Neural cell (in vitro differentiated cells): ENCODE data around the gene DEGS2. TPM values are rescaled to one million over a fixed set of nuclear protein-coding genes. Genes with fewer than 3 reads are reported as not detected.

Experiments
- H2AFZ ChIP-seq: fragments of 200-600, 300-800 bp; sonication (generic), shearing (Covaris generic); 2 replicates; pipeline ENCODE4 v1.6.0; 2014; ENCODE audit warnings: low read depth, mild to moderate bottlenecking, antibody characterized with exemption, low read length, moderate library complexity
- H3F3A ChIP-seq: fragments of 200-600 bp; shearing (Covaris generic); 2 replicates; pipeline ENCODE4 v1.6.1; 2016; ENCODE audit warnings: mild to moderate bottlenecking, moderate library complexity, mixed read lengths, antibody characterized with exemption, low read length; ENCODE audit not compliant: insufficient read depth, poor library complexity, severe bottlenecking
- H3K27ac ChIP-seq: fragments of 200-600, 300-800 bp; sonication (generic), shearing (Covaris generic); 2 replicates; pipeline ENCODE4 v1.5.1; 2014; ENCODE audit warnings: mild to moderate bottlenecking, low read length, moderate library complexity
- H3K27me3 ChIP-seq: fragments of 300-800, 200-600 bp; sonication (generic), shearing (Covaris generic); 2 replicates; pipeline ENCODE4 v1.6.0; 2014; ENCODE audit warnings: mild to moderate bottlenecking, low read depth, low read length, moderate library complexity; ENCODE audit not compliant: insufficient read depth
- H3K36me3 ChIP-seq: fragments of 300-800, 200-600 bp; sonication (generic), shearing (Covaris generic); 2 replicates; pipeline ENCODE4 v1.5.1; 2014; ENCODE audit warnings: mild to moderate bottlenecking, antibody characterized with exemption, low read length, moderate library complexity; ENCODE audit not compliant: insufficient read depth
- H3K4me2 ChIP-seq: fragments of 300-800, 200-600 bp; sonication (generic), shearing (Covaris generic); 2 replicates; pipeline ENCODE4 v1.6.0; 2014; ENCODE audit warnings: mild to moderate bottlenecking, low read length
- H3K4me3 ChIP-seq: fragments of 300-800, 200-600 bp; sonication (generic), shearing (Covaris generic); 2 replicates; pipeline ENCODE4 v1.5.1; 2014; ENCODE audit warnings: mild to moderate bottlenecking, low read length, moderate library complexity
- H3K79me2 ChIP-seq: fragments of 200-600 bp; shearing (Covaris generic); replicated peaks from 2 replicates; pipeline ENCODE4 v1.6.0; 2014; ENCODE audit warnings: mild to moderate bottlenecking, low read length, moderate library complexity; ENCODE audit not compliant: insufficient read depth
- H3K9ac ChIP-seq: fragments of 300-800, 200-600 bp; sonication (generic), shearing (Covaris generic); 2 replicates; pipeline ENCODE4 v1.6.1; 2016; ENCODE audit warnings: mild to moderate bottlenecking, low read length, mixed read lengths
- H3K9me2 ChIP-seq: fragments of 200-600 bp; shearing (Covaris generic); 2 replicates; pipeline ENCODE4 v1.6.1; 2016; ENCODE audit warnings: mild to moderate bottlenecking, low read length, mixed read lengths; ENCODE audit not compliant: insufficient read depth
- H3K9me3 ChIP-seq: fragments of 200-600, 300-800 bp; sonication (generic), shearing (Covaris generic); 2 replicates; pipeline ENCODE4 v1.6.1; 2016; ENCODE audit warnings: mild to moderate bottlenecking, mixed run types, low read length, moderate library complexity, mixed read lengths
- H4K20me1 ChIP-seq: fragments of 200-600 bp; shearing (Covaris generic); 2 replicates; pipeline ENCODE4 v1.6.1; 2016; ENCODE audit warnings: mild to moderate bottlenecking, mixed run types; ENCODE audit not compliant: insufficient read depth
- EP300 ChIP-seq: fragments of 450-650 bp; conservative IDR thresholded peaks from 2 replicates; pipeline ENCODE4 v1.6.1; 2014; ENCODE audit warnings: antibody characterized with exemption, mild to moderate bottlenecking, moderate library complexity; ENCODE audit not compliant: poor library complexity, severe bottlenecking
- EZH2 ChIP-seq: fragments of 200-600, 300-800 bp; shearing (Covaris generic), sonication (generic); IDR thresholded peaks from 2 replicates; pipeline ENCODE4 v1.6.1; 2014; ENCODE audit warnings: antibody characterized with exemption, low read length, borderline replicate concordance, mild to moderate bottlenecking; ENCODE audit not compliant: insufficient read depth, poor library complexity, severe bottlenecking
- MXI1 ChIP-seq: fragments of 450-650 bp; conservative IDR thresholded peaks from 2 replicates; pipeline ENCODE4 v1.6.1; 2014; ENCODE audit warnings: antibody characterized with exemption, mild to moderate bottlenecking; ENCODE audit not compliant: poor library complexity, severe bottlenecking
- POLR2AphosphoS5 ChIP-seq: IDR thresholded peaks from 2 replicates; pipeline ENCODE4 v1.6.1; 2012
- RAD21 ChIP-seq: fragments of 450-650 bp; conservative IDR thresholded peaks from 2 replicates; pipeline ENCODE4 v1.6.1; 2014; ENCODE audit warnings: antibody characterized with exemption, mild to moderate bottlenecking, moderate library complexity
- REST ChIP-seq: IDR thresholded peaks from 2 replicates; pipeline ENCODE4 v1.6.1; 2012; ENCODE audit warnings: borderline replicate concordance
- SMC3 ChIP-seq: fragments of 450-650 bp; conservative IDR thresholded peaks from 2 replicates; pipeline ENCODE4 v1.6.1; 2014; ENCODE audit warnings: antibody characterized with exemption, mild to moderate bottlenecking, moderate library complexity; ENCODE audit not compliant: poor library complexity
- TAF1 ChIP-seq: IDR thresholded peaks from 2 replicates; pipeline ENCODE4 v1.6.1; 2012; ENCODE audit warnings: low read depth
- polyA plus RNA-seq: library from polyadenylated mRNA; depleted of rRNA; stranded (reverse); fragments of >200 nt; gene quantifications from 2 replicates; pipeline ENCODE4 v1.2.3, GENCODE V29; 2014
- TF ChIP-seq, protein P1 (sequence below): fragments of 450-650 bp; IDR thresholded peaks from 2 replicates; pipeline ENCODE4 v1.5.1; 2014; ENCODE audit warnings: antibody characterized with exemption, mild to moderate bottlenecking, moderate library complexity; ENCODE audit not compliant: poor library complexity, severe bottlenecking

Gene DEGS2
- polyA plus RNA-seq, 1 donor from 2014 or later: 0.37 TPM

GRCh38 chr14:100191584-100192249 lies 32.3 kb upstream of the DEGS2 start:
- Histone ChIP-seq H3K9me3 (no peaks in the 10 kb centered on the region), H3K27me3 (no peaks in the 10 kb centered on the region), H3K4me3 (no peak overlapping the region), H4K20me1 (no peaks in the 10 kb centered on the region), H3K4me2 (no peak overlapping the region), H3F3A (no peaks in the 10 kb centered on the region), H3K27ac (no peak overlapping the region), H3K79me2 (no peaks in the 10 kb centered on the region), H2AFZ (no peak overlapping the region), H3K9ac (no peak overlapping the region), H3K36me3 (no peaks in the 10 kb centered on the region), H3K9me2 (no peaks in the 10 kb centered on the region)
- TF ChIP-seq REST (no peak), MXI1 (no peak), EP300 (no peak), RAD21 (no peak), EZH2 (no peak), POLR2AphosphoS5 (no peak), TAF1 (no peak), SMC3 (no peak)
- TF ChIP-seq, protein P1, sequence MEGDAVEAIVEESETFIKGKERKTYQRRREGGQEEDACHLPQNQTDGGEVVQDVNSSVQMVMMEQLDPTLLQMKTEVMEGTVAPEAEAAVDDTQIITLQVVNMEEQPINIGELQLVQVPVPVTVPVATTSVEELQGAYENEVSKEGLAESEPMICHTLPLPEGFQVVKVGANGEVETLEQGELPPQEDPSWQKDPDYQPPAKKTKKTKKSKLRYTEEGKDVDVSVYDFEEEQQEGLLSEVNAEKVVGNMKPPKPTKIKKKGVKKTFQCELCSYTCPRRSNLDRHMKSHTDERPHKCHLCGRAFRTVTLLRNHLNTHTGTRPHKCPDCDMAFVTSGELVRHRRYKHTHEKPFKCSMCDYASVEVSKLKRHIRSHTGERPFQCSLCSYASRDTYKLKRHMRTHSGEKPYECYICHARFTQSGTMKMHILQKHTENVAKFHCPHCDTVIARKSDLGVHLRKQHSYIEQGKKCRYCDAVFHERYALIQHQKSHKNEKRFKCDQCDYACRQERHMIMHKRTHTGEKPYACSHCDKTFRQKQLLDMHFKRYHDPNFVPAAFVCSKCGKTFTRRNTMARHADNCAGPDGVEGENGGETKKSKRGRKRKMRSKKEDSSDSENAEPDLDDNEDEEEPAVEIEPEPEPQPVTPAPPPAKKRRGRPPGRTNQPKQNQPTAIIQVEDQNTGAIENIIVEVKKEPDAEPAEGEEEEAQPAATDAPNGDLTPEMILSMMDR: no peak

- H3K27ac ChIP-seq: no peak overlapping the region
- H3F3A ChIP-seq: no peaks in the 10 kb centered on the region
- no peaks in the 10 kb centered on the region for H3K9me3 ChIP-seq
- no peaks in the 10 kb centered on the region for H3K79me2 ChIP-seq
- no peak overlapping the region for H2AFZ ChIP-seq
- TF ChIP-seq EP300 (no peak), MXI1 (no peak), RAD21 (no peak), SMC3 (no peak), POLR2AphosphoS5 (no peak), EZH2 (no peak), REST (no peak), TAF1 (no peak)
- TF ChIP-seq, protein P1: no peak
- no peak overlapping the region for H3K9ac ChIP-seq
- H4K20me1 ChIP-seq: no peaks in the 10 kb centered on the region
- H3K36me3 ChIP-seq: no peaks in the 10 kb centered on the region
- no peak overlapping the region for H3K4me2 ChIP-seq
- no peaks in the 10 kb centered on the region for H3K27me3 ChIP-seq
- H3K4me3 ChIP-seq: no peak overlapping the region
- H3K9me2 ChIP-seq: no peaks in the 10 kb centered on the region
These were observed 30.7 kb upstream of the DEGS2 start for GRCh38 chr14:100190126-100190525.
